SK-N-SH (cell line): ENCODE results near the gene ATP2A3.

Source experiments
- GABPA ChIP-seq: IDR thresholded peaks from 2 replicates; pipeline ENCODE4 v1.4.0; 2012; ENCODE audit warnings: low read depth, mild to moderate bottlenecking
- RCOR1 ChIP-seq: fragments of 150-350 bp; IDR thresholded peaks from 2 replicates; pipeline ENCODE4 v1.6.1; 2017; ENCODE audit warnings: antibody characterized with exemption, low read length
- SIN3A ChIP-seq: IDR thresholded peaks from 2 replicates; pipeline ENCODE4 v1.6.1; 2012; ENCODE audit warnings: low read depth, mild to moderate bottlenecking, low read length, moderate library complexity, borderline replicate concordance
- TAF1 ChIP-seq: IDR thresholded peaks from 2 replicates; pipeline ENCODE4 v1.6.1; 2012; ENCODE audit warnings: low read depth, mild to moderate bottlenecking, low read length, moderate library complexity, borderline replicate concordance
- TF ChIP-seq, protein P1 (sequence below): fragments of 200-600 bp; sonication (generic); IDR thresholded peaks from 2 replicates; pipeline ENCODE4 v1.6.1; 2017; ENCODE audit warnings: antibody characterized with exemption, mild to moderate bottlenecking, moderate library complexity

GRCh38 chr17:3961564-3962047 is 2.6 kb downstream of the ATP2A3 start:
- no peak for TF ChIP-seq TAF1
- no peak for TF ChIP-seq GABPA
- no peak for TF ChIP-seq SIN3A
- TF ChIP-seq, protein P1, sequence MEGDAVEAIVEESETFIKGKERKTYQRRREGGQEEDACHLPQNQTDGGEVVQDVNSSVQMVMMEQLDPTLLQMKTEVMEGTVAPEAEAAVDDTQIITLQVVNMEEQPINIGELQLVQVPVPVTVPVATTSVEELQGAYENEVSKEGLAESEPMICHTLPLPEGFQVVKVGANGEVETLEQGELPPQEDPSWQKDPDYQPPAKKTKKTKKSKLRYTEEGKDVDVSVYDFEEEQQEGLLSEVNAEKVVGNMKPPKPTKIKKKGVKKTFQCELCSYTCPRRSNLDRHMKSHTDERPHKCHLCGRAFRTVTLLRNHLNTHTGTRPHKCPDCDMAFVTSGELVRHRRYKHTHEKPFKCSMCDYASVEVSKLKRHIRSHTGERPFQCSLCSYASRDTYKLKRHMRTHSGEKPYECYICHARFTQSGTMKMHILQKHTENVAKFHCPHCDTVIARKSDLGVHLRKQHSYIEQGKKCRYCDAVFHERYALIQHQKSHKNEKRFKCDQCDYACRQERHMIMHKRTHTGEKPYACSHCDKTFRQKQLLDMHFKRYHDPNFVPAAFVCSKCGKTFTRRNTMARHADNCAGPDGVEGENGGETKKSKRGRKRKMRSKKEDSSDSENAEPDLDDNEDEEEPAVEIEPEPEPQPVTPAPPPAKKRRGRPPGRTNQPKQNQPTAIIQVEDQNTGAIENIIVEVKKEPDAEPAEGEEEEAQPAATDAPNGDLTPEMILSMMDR: no peak
- no peak for TF ChIP-seq RCOR1
